Measurements from ENCODE around the gene DOCK11.

Gene DOCK11

GRCh38 chrX:118508635-118509034 lies 13.0 kb downstream of the DOCK11 start:
- H3K4me3 ChIP-seq (replicated peaks; ENCODE audit: low read depth, low read length): no peak overlapping the region
- DNase-seq (ENCODE audit: low read depth): no peak
- TF ChIP-seq CTCF (IDR thresholded peaks at IDR 0.05; ENCODE audit: low read length, missing control alignments): no peak

GRCh38 chrX:118510111-118510510 lies 14.5 kb downstream of the DOCK11 start:
- DNase-seq (ENCODE audit: low read depth): no peak

DNA sequence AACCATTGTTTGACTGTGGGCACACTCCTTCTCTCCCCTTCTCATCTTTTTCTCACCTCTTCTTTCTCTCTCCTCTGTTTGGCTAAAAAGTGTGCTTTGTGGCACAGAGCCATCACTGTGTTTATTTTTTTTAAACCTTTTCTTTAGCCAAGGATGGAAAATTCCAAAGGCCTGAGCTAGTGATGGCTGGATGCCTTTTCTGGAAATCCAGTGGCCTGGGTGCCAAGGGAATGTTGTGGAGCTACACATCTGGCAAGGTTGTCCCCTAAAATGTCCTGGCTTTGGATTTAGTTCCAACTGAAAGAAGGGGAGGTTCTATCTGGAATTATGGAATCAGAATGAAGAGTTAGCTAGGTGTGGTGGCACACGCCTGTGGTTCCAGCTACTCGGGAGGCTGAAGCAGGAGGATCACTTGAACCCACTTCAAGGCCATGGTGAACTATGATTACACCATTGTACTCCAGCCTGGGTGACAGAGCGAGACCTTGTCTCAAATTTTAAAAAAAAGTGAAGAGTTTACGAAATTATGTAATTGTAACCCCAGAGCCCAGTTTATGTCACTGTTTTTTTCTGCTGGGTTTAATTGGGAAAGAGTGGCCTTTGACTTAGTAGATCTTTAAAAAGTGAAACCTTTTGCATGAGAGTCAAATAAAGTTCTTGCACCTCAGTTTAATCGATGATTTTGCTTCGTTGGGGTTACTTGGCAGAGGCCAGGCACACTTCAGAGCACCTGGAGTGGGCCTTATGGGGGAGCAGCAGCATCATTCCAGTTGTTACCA lies 17.7 kb downstream of the DOCK11 start:
- no peak overlapping the region for H3K4me3 ChIP-seq (replicated peaks; ENCODE audit: low read depth, low read length)
- no peak for TF ChIP-seq CTCF (IDR thresholded peaks at IDR 0.05; ENCODE audit: low read length, missing control alignments)
- DNase-seq (ENCODE audit: low read depth): peak; percentile 38

More at GRCh38 chrX:118510111-118510510, 14.5 kb downstream of the DOCK11 start:
- no peak overlapping the region for H3K4me3 ChIP-seq (replicated peaks; ENCODE audit: low read depth, low read length)
- TF ChIP-seq CTCF (IDR thresholded peaks at IDR 0.05; ENCODE audit: low read length, missing control alignments): no peak

DNA sequence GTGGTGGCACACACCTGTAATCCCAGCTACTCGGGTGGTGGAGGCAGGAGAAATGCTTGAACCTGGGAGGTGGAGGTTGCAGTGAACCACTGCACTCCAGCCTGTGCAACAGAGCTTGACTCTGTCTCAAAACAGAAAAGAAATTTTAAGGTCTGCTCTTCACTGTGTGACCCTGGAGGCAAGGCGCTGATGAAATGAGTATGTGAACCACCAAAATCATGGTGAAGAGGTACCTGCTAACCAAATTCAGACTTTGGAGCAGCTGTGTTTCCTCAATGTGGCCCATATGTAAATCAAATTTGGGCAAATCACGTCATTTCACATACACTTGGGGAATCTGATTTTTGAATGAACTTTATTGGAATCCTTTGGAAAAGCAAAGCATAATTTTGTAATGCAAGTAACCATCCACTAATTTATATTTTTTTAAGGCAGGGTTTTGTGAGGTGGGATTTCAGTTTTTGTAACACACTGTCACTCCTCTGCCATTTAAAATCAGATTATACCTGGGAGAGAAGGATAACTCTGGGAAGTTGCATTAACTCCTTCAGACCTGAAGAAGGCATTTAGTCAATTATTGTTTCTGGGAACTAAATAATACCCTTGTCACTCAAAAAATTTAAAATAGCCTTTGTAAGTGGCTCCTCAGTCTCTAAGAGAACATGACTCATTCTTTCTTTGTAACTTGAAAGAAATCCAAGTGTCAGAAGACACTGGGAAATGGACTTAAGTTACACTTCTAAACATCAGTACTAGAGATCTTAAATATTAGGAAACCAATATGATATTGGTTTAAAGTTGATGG lies 24.0 kb downstream of the DOCK11 start:
- no peak overlapping the region for H3K4me3 ChIP-seq (replicated peaks; ENCODE audit: low read depth, low read length)
- DNase-seq (ENCODE audit: low read depth): peak; percentile 44
- TF ChIP-seq CTCF (IDR thresholded peaks at IDR 0.05; ENCODE audit: low read length, missing control alignments): no peak

DNA sequence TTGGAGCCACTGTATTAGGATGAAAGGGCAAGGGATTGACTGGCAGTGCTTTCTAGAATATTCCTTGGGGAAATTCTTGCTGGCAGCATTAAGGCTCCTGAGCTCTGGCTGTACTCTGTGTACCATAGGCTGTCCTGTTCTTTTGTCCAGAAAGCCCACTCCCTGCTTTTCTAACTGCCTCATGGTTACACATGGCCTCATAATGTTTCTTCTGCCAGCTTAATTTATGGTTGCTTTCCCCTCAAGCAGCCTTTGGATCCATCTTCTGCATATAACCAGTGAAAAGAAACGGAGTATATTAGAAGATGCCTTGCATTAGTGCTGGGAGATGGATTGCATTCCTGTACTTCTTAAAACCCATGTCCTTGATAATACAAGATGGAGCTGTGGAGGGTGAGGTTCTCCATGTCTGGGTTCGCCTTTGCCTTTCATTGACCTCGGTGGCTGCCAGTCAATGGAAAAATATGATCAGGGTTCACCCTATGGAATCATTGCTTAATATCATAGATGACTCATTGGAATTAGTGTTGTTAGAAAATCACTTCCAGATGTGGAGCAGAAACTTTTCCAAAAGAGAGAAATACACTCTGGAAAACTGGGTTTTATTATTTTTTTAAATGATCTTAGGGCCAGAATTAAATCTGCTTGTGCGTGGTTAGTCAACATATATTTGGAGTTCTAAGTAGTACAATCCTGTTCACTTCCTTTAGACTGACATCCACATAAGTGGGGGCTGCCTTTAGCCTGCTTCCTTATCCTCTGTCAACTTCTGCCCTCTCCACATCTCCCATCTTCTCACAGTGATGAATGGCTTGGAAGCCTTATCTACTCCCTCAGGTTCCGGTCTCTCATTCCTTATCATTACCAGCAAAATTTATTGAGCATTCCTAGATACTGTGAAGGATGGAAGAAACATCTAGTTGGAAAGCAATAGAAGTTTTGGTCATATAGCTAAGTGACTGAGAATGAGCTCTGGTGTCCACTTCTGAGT lies 24.9 kb downstream of the DOCK11 start:
- no peak overlapping the region for H3K4me3 ChIP-seq (replicated peaks; ENCODE audit: low read depth, low read length)
- TF ChIP-seq CTCF (IDR thresholded peaks at IDR 0.05; ENCODE audit: low read length, missing control alignments): no peak
- peak; percentile 63 for DNase-seq (ENCODE audit: low read depth)

DNA sequence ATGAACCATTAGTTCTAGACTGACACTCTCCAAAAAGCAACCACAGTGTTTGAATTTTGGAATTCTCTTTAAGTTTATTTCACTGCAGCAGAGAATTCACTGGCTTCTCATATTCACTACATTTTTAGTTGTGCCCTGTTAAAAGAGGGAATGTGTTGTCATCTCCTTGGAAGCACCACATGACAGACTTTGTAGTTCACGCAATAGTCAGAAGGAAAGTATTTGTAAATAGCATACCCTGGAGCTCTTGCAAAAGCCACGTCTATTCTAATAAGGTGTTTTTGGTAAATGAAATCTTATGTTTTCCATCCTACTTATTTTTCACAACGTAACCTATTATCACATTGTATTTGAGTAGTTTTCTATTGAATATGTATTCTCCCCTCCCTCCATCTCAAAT lies 25.8 kb downstream of the DOCK11 start:
- H3K4me3 ChIP-seq (replicated peaks; ENCODE audit: low read depth, low read length): no peak overlapping the region
- TF ChIP-seq CTCF (IDR thresholded peaks at IDR 0.05; ENCODE audit: low read length, missing control alignments): no peak
- DNase-seq (ENCODE audit: low read depth): peak; percentile 60

All from fibroblast of pulmonary artery (primary cell).